BLaER1 treated with 17β-estradiol and CSF1 and Interleukin-3, amounts not matched to agents 10 nM and 100 nM (cell line): ENCODE measurements around the gene LAMTOR3.

Source experiments
- H3K27ac ChIP-seq, 11 experiments: shearing (Covaris generic); formaldehyde crosslinking; 2 replicates each; pipeline ENCODE4 v1.8.1; 2022
- H3K27me3 ChIP-seq, 11 experiments: shearing (Covaris generic); formaldehyde crosslinking; 2 replicates each; pipeline ENCODE4 v1.8.1; 2022
- H3K36me3 ChIP-seq, 11 experiments: shearing (Covaris generic); formaldehyde crosslinking; 2 replicates each; pipeline ENCODE4 v1.8.1; 2022
- H3K4me1 ChIP-seq, 10 experiments: shearing (Covaris generic); formaldehyde crosslinking; 2 replicates each; pipeline ENCODE4 v1.8.1; 2022
- H3K4me2 ChIP-seq, 11 experiments: shearing (Covaris generic); formaldehyde crosslinking; 2 replicates each; pipeline ENCODE4 v1.8.1; 2022
- H3K4me3 ChIP-seq, 10 experiments: shearing (Covaris generic); formaldehyde crosslinking; 2 replicates each; pipeline ENCODE4 v1.8.1; 2022
- H3K9ac ChIP-seq, 11 experiments: shearing (Covaris generic); formaldehyde crosslinking; 2 replicates each; pipeline ENCODE4 v1.8.1; 2022
- H3K9me3 ChIP-seq, 11 experiments: shearing (Covaris generic); formaldehyde crosslinking; replicated peaks in 1 of 11; 2 replicates each; pipeline ENCODE4 v1.8.1; 2022
- H4K20me1 ChIP-seq, 11 experiments: shearing (Covaris generic); formaldehyde crosslinking; 2 replicates each; pipeline ENCODE4 v1.8.1; 2022
- Cebpa-rat ChIP-seq, 11 experiments: shearing (Covaris generic); IDR thresholded peaks; 2 replicates each; pipeline ENCODE4 v1.8.1; 2022

The LAMTOR3 gene

DNA sequence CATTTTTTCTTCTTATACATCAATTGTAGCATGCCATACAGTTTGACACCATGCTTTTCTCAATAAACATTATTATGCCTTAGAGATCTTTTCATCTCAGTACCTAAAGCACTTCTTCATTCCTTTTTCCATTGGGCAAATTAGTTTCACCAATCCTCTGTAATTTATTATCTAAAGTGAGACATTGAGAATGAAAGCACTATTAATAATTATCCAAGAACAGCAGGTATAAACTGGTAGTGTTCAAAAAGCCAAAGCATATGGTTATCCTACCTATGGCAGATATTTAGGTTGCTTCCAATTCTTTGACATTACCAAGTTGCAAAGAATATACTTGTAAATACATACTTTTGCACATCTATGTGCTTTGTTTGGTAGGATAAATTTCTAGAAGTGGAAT lies 15.6 kb downstream of the LAMTOR3 start:
- Histone ChIP-seq H3K4me3 (no peak overlapping the region), H3K27ac (no peak overlapping the region), H3K36me3 (peaks cover 47 to 78% (median 56%) of the 10 kb centered on the region in 11 experiments), H3K27me3 (no peaks in the 10 kb centered on the region), H3K4me1 (no peaks in the 10 kb centered on the region), H3K9ac (no peak overlapping the region), H4K20me1 (peaks cover 0 to 4% (median 0%) of the 10 kb centered on the region in 11 experiments; a peak in 1 of 22 replicates), H3K4me2 (no peak overlapping the region), H3K9me3 (no peaks in the 10 kb centered on the region)
- TF ChIP-seq Cebpa-rat (IDR thresholded peaks at IDR 0.05): no peak

GRCh38 chr4:99876946-99877345 lies 17.3 kb downstream of the LAMTOR3 start:
- H4K20me1 ChIP-seq: peaks cover 0 to 4% (median 0%) of the 10 kb centered on the region in 11 experiments; a peak in 1 of 22 replicates
- H3K9ac ChIP-seq: no peak overlapping the region
- no peaks in the 10 kb centered on the region for H3K9me3 ChIP-seq
- H3K4me3 ChIP-seq: no peak overlapping the region
- no peaks in the 10 kb centered on the region for H3K27me3 ChIP-seq
- H3K4me2 ChIP-seq: no peak overlapping the region
- no peak for TF ChIP-seq Cebpa-rat (IDR thresholded peaks at IDR 0.05)
- no peak overlapping the region for H3K27ac ChIP-seq
- peaks cover 44 to 64% (median 48%) of the 10 kb centered on the region in 11 experiments for H3K36me3 ChIP-seq
- no peaks in the 10 kb centered on the region for H3K4me1 ChIP-seq

GRCh38 chr4:99875071-99875470 lies 19.2 kb downstream of the LAMTOR3 start:
- no peak overlapping the region for H3K27ac ChIP-seq
- no peak overlapping the region for H3K4me2 ChIP-seq
- no peak overlapping the region for H3K9ac ChIP-seq
- H3K4me1 ChIP-seq: no peaks in the 10 kb centered on the region
- TF ChIP-seq Cebpa-rat (IDR thresholded peaks at IDR 0.05): no peak
- H3K27me3 ChIP-seq: no peaks in the 10 kb centered on the region
- no peak overlapping the region for H3K4me3 ChIP-seq
- peaks cover 0 to 4% (median 0%) of the 10 kb centered on the region in 11 experiments; a peak in 1 of 22 replicates for H4K20me1 ChIP-seq
- H3K36me3 ChIP-seq: peaks cover 25 to 55% (median 29%) of the 10 kb centered on the region in 11 experiments
- no peaks in the 10 kb centered on the region for H3K9me3 ChIP-seq

GRCh38 chr4:99872570-99872969 lies 21.7 kb downstream of the LAMTOR3 start:
- no peak for TF ChIP-seq Cebpa-rat (IDR thresholded peaks at IDR 0.05)
- Histone ChIP-seq H3K27ac (no peak overlapping the region), H3K4me3 (no peak overlapping the region), H3K9ac (no peak overlapping the region), H3K27me3 (no peaks in the 10 kb centered on the region), H3K9me3 (no peaks in the 10 kb centered on the region), H3K4me2 (no peak overlapping the region), H3K4me1 (no peaks in the 10 kb centered on the region), H4K20me1 (no peaks in the 10 kb centered on the region), H3K36me3 (peaks cover 2 to 52% (median 6%) of the 10 kb centered on the region in 11 experiments; a peak in 8 of 22 replicates)

DNA sequence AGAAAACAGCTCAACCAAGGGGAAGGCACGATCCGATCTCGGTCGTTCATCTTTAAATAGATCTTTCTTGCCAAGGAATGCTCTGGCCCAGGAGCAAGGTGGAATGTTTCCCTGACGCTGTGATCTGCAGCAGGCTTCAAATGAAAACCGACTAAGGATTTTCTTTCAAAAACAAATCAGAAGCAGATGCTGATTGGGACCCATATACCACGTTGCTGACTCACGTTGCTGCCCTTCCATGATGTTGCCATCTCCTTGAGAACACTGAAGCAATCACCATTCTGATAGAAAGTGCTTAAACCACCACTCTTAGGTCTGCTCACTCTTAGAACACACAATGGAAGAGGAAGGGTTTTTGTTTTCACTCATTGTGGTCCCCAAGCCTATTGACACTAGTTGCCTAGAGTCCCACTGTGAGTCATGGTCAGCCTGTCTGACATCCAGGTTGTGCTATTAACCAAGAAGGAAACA lies 26.1 kb downstream of the LAMTOR3 start:
- Histone ChIP-seq H3K4me1 (no peaks in the 10 kb centered on the region), H3K27me3 (no peaks in the 10 kb centered on the region), H3K9ac (no peak overlapping the region), H3K4me2 (no peak overlapping the region), H3K27ac (no peak overlapping the region), H3K36me3 (peaks cover 0 to 72% (median 0%) of the 10 kb centered on the region in 11 experiments; a peak in 7 of 22 replicates), H3K4me3 (no peak overlapping the region), H4K20me1 (no peaks in the 10 kb centered on the region), H3K9me3 (no peaks in the 10 kb centered on the region)
- no peak for TF ChIP-seq Cebpa-rat (IDR thresholded peaks at IDR 0.05)

- Histone ChIP-seq H4K20me1 (no peaks in the 10 kb centered on the region), H3K4me1 (peaks cover 6 to 34% (median 16%) of the 10 kb centered on the region in 10 experiments), H3K4me3 (no peak overlapping the region), H3K36me3 (peaks cover 0 to 79% (median 0%) of the 10 kb centered on the region in 11 experiments; a peak in 7 of 22 replicates), H3K9ac (no peak overlapping the region), H3K27me3 (no peaks in the 10 kb centered on the region), H3K9me3 (no peaks in the 10 kb centered on the region), H3K27ac (no peak overlapping the region), H3K4me2 (no peak overlapping the region)
- no peak for TF ChIP-seq Cebpa-rat (IDR thresholded peaks at IDR 0.05)
Observed at GRCh38 chr4:99863804-99864203, 30.4 kb downstream of the LAMTOR3 start.

GRCh38 chr4:99861120-99861905 lies 32.9 kb downstream of the LAMTOR3 start:
- no peak overlapping the region for H3K9ac ChIP-seq
- H4K20me1 ChIP-seq: no peaks in the 10 kb centered on the region
- peaks cover 7 to 55% (median 37%) of the 10 kb centered on the region in 10 experiments for H3K4me1 ChIP-seq
- H3K27ac ChIP-seq: peak overlapping the region in 2 of 11 experiments; percentile 15 to 23; a peak in 1 of 22 replicates
- no peak overlapping the region for H3K4me3 ChIP-seq
- peaks cover 0 to 57% (median 0%) of the 10 kb centered on the region in 11 experiments; a peak in 7 of 22 replicates for H3K36me3 ChIP-seq
- H3K4me2 ChIP-seq: peak overlapping the region in 6 of 11 experiments; percentile 10 to 90 (median 44); a peak in 10 of 22 replicates
- H3K27me3 ChIP-seq: no peaks in the 10 kb centered on the region
- H3K9me3 ChIP-seq: no peaks in the 10 kb centered on the region
- TF ChIP-seq Cebpa-rat (IDR thresholded peaks at IDR 0.05): no peak

DNA sequence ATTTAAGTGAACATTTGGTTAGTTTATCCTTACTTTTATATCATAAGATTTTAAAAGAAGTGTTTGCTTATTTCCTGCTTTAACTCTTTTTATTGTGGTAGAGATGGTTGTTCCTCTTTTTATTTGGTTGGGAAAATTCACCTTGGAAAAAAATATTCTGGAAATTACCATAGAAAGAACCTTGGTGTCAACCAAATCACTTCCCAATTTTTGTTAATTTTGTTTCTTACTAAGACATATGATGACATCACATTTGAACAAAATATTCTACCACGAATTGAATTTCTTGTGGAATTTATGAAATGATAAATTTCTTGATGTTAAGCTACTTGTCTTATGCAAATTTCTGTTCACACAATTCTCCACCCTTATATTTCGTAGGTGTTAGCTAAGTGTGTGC lies 33.7 kb downstream of the LAMTOR3 start:
- Histone ChIP-seq H3K4me2 (peak overlapping the region in 4 of 11 experiments; percentile 62 to 90 (median 78); a peak in 6 of 22 replicates), H3K4me3 (no peak overlapping the region), H3K36me3 (peaks cover 0 to 51% (median 0%) of the 10 kb centered on the region in 11 experiments; a peak in 6 of 22 replicates), H4K20me1 (no peaks in the 10 kb centered on the region), H3K27ac (no peak overlapping the region), H3K9ac (no peak overlapping the region), H3K27me3 (no peaks in the 10 kb centered on the region), H3K9me3 (no peaks in the 10 kb centered on the region), H3K4me1 (peaks cover 15 to 63% (median 44%) of the 10 kb centered on the region in 10 experiments)
- TF ChIP-seq Cebpa-rat (IDR thresholded peaks at IDR 0.05): no peak

DNA sequence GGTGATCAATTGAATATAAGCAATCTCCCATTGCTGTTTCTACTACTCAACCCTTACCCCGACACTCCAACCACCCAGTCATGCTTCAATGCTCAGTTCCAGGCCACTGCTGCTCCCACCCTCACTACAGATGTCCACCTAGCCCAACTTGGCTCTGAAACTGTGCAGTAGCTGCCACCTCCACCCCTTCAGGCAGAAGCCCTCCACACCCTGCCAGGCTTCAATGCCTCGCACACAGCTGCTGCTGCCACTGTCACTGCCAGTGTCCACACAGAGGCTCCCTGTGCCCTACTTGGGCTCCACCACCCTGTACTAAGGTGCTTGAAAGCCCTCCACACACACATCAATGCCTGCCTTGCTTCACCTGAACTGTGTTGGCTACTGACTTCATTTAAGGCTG lies 34.6 kb downstream of the LAMTOR3 start:
- Histone ChIP-seq H3K4me1 (peaks cover 16 to 72% (median 53%) of the 10 kb centered on the region in 10 experiments), H3K4me2 (peak overlapping the region; percentile 20 to 90 (median 67); a peak in 21 of 22 replicates), H3K27me3 (no peaks in the 10 kb centered on the region), H3K9ac (peak overlapping the region in 2 of 11 experiments; percentile 6 to 35; a peak in 2 of 22 replicates), H4K20me1 (no peaks in the 10 kb centered on the region), H3K4me3 (no peak overlapping the region), H3K27ac (peak overlapping the region in 7 of 11 experiments; percentile 19 to 87 (median 81); a peak in 12 of 22 replicates), H3K36me3 (peaks cover 0 to 42% (median 0%) of the 10 kb centered on the region in 11 experiments; a peak in 4 of 22 replicates), H3K9me3 (0 out of 22 replicates have a peak, but pooled peaks cover 0 to 2% (median 0%) of the 10 kb centered on the region in 11 experiments)
- no peak for TF ChIP-seq Cebpa-rat (IDR thresholded peaks at IDR 0.05)
